SU-DHL-6 (cell line): ENCODE data around the gene ATP9A.
"Not testable (repeated sequence)": the region's sequence is repeated elsewhere in the genome, so short reads cannot be mapped to it uniquely, and the experiment has no call there.

Experiments used
- H2AFZ ChIP-seq: fragments of 200-600 bp; sonication (generic); 2 replicates; pipeline ENCODE4 v1.6.1; 2014; ENCODE audit warnings: low read depth, mild to moderate bottlenecking, moderate library complexity, mixed read lengths, antibody characterized with exemption, low read length; ENCODE audit not compliant: severe bottlenecking
- H3F3A ChIP-seq: fragments of 200-600 bp; shearing (Covaris generic); 2 replicates; pipeline ENCODE4 v1.6.0; 2016; ENCODE audit warnings: antibody characterized with exemption, mild to moderate bottlenecking; ENCODE audit not compliant: insufficient read depth
- H3K27ac ChIP-seq: fragments of 200-600 bp; sonication (generic); 2 replicates; pipeline ENCODE4 v1.5.1; 2016; ENCODE audit warnings: low read depth, mild to moderate bottlenecking, low read length, moderate library complexity, mixed read lengths
- H3K27me3 ChIP-seq: fragments of 200-600 bp; sonication (generic), shearing (Covaris generic); 2 replicates; pipeline ENCODE4 v1.6.0; 2014; ENCODE audit warnings: mild to moderate bottlenecking, low read length
- H3K36me3 ChIP-seq: fragments of 200-600 bp; sonication (generic); 2 replicates; pipeline ENCODE4 v1.6.1; 2014; ENCODE audit warnings: mild to moderate bottlenecking, low read length, mixed read lengths
- H3K4me2 ChIP-seq: fragments of 300-600, 200-600 bp; shearing (Covaris generic), sonication (generic); 2 replicates; pipeline ENCODE4 v1.6.0; 2014; ENCODE audit warnings: low read length, low read depth, mild to moderate bottlenecking; ENCODE audit not compliant: poor library complexity, severe bottlenecking
- H3K4me3 ChIP-seq: fragments of 200-600 bp; sonication (generic); 2 replicates; pipeline ENCODE4 v1.5.1; 2014; ENCODE audit warnings: antibody characterized with exemption, low read length, mild to moderate bottlenecking, mixed read lengths; ENCODE audit not compliant: insufficient read depth, poor library complexity, severe bottlenecking
- H3K79me2 ChIP-seq: fragments of 200-600 bp; sonication (generic); 2 replicates; pipeline ENCODE4 v1.6.1; 2014; ENCODE audit warnings: mild to moderate bottlenecking, low read length, moderate library complexity; ENCODE audit not compliant: insufficient read depth
- H3K9ac ChIP-seq: fragments of 200-600 bp; sonication (generic); 2 replicates; pipeline ENCODE4 v1.7.0; 2014; ENCODE audit warnings: mild to moderate bottlenecking, low read length
- H3K9me2 ChIP-seq: fragments of 200-600 bp; sonication (generic); replicated peaks from 2 replicates; pipeline ENCODE4 v1.6.1; 2014; ENCODE audit warnings: low read length; ENCODE audit not compliant: insufficient read depth
- H3K9me3 ChIP-seq: fragments of 200-600 bp; sonication (generic); 2 replicates; pipeline ENCODE4 v1.6.1; 2014; ENCODE audit warnings: low read length, mixed read lengths; ENCODE audit not compliant: insufficient read depth
- H4K20me1 ChIP-seq: fragments of 200-600 bp; sonication (generic); 2 replicates; pipeline ENCODE4 v1.6.1; 2014; ENCODE audit warnings: low read depth, mild to moderate bottlenecking, antibody characterized with exemption, low read length, moderate library complexity, mixed read lengths
- EZH2phosphoT487 ChIP-seq: fragments of 200-600 bp; sonication (generic), shearing (Covaris generic); conservative IDR thresholded peaks from 2 replicates; pipeline ENCODE4 v1.6.1; 2018; ENCODE audit warnings: mild to moderate bottlenecking, antibody characterized with exemption, low read length, moderate library complexity, mixed read lengths
- TF ChIP-seq, protein P1 (sequence below): fragments of 200-600 bp; sonication (generic); IDR thresholded peaks from one replicate; pipeline ENCODE4 v1.5.1; 2017; ENCODE audit warnings: antibody characterized with exemption, mild to moderate bottlenecking, low read length, moderate library complexity; ENCODE audit not compliant: insufficient read depth, poor library complexity, severe bottlenecking

The ATP9A gene

DNA sequence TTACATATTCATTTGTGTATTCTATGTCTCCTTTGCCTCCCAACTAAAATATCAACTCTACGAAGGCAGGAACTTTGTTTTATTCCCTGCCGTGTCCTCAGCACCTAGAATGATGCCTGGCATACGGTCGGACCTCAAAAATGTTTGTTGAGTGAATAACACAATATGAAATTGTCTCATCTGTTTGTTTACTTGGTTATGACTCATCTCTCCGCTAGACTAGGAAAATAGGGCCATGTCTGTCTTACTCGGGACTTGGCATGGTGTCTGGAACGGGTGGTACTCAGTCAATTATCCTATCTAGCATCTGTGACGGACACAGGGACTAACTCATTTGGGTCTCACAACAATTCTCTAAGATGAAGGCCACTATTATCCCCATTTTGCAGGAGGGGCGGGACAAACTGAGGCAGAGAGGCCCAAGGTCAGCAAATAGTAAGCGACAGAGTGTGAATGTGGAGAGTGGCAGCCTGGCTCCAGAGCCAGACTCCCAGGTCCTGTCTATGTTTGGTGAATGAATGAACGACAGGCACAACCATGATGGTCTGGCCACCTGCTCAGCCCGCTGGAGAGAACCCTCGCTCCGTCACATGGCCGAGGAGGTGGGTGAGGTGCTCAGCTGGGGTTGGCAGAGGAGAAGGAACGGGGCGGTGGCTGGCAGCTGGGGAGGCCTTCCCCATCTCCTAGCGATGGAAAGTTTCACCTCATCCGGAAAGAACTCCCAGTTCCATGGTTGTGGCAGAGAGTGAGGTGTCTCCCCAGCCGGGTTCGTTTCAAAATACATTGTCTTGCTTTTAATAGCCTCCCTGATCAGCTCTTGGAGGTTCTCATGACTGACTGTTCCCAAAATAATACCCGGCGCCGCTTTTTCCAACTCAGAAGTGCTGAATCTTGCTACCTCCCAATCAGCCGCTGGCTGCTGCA lies 198.1 kb downstream of the ATP9A start:
- H2AFZ ChIP-seq = no peak overlapping the region

DNA sequence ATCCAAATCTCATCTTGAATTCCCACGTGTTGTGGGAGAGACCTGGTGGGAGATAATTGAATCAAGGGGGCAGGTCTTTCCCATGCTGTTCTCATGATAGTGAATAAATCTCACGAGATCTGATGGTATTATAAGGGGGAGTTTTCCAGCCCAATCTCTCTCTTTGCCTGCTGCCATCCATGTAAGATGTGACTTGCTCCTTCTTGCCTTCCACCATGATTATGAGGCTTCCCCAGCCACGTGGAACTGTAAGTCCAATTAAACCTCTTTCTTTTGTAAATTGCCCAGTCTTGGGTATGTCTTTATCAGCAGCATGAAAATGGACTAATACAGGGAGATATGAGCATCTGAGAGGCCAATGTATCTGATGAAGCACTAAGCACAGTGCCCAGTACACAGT lies 199.7 kb downstream of the ATP9A start:
- not testable (repeated sequence) for H3K79me2 ChIP-seq, H3K4me3 ChIP-seq, H3K4me2 ChIP-seq, H3K9ac ChIP-seq, H3K9me3 ChIP-seq, H4K20me1 ChIP-seq, H2AFZ ChIP-seq, H3K27me3 ChIP-seq, H3K36me3 ChIP-seq, H3K9me2 ChIP-seq, H3F3A ChIP-seq, H3K27ac ChIP-seq

More for the DNA sequence above, 198.1 kb downstream of the ATP9A start:
- Histone ChIP-seq H3K36me3 (no peaks in the 10 kb centered on the region), H3K79me2 (no peaks in the 10 kb centered on the region), H3K9me3 (no peaks in the 10 kb centered on the region), H3K9ac (no peak overlapping the region), H3K27ac (no peak overlapping the region), H3K9me2 (no peaks in the 10 kb centered on the region), H3F3A (no peaks in the 10 kb centered on the region), H3K4me2 (no peak overlapping the region), H3K4me3 (no peak overlapping the region), H4K20me1 (no peaks in the 10 kb centered on the region), H3K27me3 (no peaks in the 10 kb centered on the region)
- TF ChIP-seq EZH2phosphoT487 = no peak
- TF ChIP-seq, protein P1, sequence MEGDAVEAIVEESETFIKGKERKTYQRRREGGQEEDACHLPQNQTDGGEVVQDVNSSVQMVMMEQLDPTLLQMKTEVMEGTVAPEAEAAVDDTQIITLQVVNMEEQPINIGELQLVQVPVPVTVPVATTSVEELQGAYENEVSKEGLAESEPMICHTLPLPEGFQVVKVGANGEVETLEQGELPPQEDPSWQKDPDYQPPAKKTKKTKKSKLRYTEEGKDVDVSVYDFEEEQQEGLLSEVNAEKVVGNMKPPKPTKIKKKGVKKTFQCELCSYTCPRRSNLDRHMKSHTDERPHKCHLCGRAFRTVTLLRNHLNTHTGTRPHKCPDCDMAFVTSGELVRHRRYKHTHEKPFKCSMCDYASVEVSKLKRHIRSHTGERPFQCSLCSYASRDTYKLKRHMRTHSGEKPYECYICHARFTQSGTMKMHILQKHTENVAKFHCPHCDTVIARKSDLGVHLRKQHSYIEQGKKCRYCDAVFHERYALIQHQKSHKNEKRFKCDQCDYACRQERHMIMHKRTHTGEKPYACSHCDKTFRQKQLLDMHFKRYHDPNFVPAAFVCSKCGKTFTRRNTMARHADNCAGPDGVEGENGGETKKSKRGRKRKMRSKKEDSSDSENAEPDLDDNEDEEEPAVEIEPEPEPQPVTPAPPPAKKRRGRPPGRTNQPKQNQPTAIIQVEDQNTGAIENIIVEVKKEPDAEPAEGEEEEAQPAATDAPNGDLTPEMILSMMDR = no peak

DNA sequence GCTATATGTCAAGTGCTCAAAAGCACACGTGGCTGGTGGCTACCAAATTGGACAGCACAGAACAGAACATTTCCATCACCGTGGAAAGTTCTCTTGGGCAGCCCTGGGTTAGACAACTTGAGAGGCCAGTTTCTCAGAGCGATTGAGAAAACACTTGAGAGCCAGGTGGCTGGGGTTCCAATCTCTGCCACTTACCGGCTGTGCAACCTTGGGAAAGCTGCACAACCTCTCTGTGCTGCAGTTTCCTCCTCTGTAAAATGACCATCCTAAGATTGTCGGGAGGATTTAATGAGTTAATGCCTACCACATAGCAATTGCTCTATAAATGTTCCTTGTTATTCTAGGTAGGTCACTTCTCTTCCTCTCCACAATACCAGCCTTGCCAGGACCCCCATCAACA lies 200.6 kb downstream of the ATP9A start:
- Histone ChIP-seq H3K27ac (no peak overlapping the region), H3K9me3 (no peaks in the 10 kb centered on the region), H2AFZ (no peak overlapping the region), H3K9me2 (no peaks in the 10 kb centered on the region), H4K20me1 (no peaks in the 10 kb centered on the region), H3K79me2 (no peaks in the 10 kb centered on the region), H3K27me3 (no peaks in the 10 kb centered on the region), H3K4me3 (no peak overlapping the region), H3F3A (no peaks in the 10 kb centered on the region), H3K36me3 (no peaks in the 10 kb centered on the region), H3K9ac (no peak overlapping the region), H3K4me2 (no peak overlapping the region)
- TF ChIP-seq, protein P1 = no peak
- no peak for TF ChIP-seq EZH2phosphoT487

DNA sequence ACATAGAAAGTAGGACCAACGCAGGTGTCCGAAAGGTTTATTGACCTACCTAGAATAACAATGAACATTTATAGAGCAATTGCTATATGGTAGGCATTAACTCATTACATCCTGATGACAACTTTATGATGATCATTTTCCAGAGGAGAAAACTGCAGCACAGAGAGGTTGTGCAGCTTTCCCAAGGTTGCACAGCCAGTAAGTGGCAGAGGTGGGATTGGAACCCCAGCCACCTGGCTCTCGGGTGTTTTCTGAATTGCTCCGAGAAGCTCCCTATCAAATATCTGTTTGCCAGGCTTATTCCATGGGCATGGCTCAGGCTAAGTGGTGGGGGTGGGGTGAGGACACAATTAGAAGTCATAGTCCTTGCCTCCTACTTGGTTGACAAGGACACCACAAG lies 201.6 kb downstream of the ATP9A start:
- TF ChIP-seq, protein P1 = no peak
- no peak for TF ChIP-seq EZH2phosphoT487
- Histone ChIP-seq H3K27me3 (no peaks in the 10 kb centered on the region), H3K79me2 (no peaks in the 10 kb centered on the region), H3K9me2 (no peaks in the 10 kb centered on the region), H3K4me3 (no peak overlapping the region), H3K9me3 (no peaks in the 10 kb centered on the region), H3K27ac (no peak overlapping the region), H3K9ac (no peak overlapping the region), H3K36me3 (no peaks in the 10 kb centered on the region), H3F3A (no peaks in the 10 kb centered on the region), H4K20me1 (no peaks in the 10 kb centered on the region), H3K4me2 (no peak overlapping the region), H2AFZ (no peak overlapping the region)
